Nephron progenitor cell (in vitro differentiated cells): ENCODE data around the gene LRP1.

ENCODE experiments used
- DNase-seq: peaks from one replicate; pipeline ENCODE4 v3.0.0; 2021
- H3K27ac Mint-ChIP-seq: 2 replicates; pipeline ENCODE4 v1.8.0; 2021; ENCODE audit warnings: mild to moderate bottlenecking, moderate library complexity, mixed read lengths
- H3K27me3 Mint-ChIP-seq: 2 replicates; pipeline ENCODE4 v1.8.0; 2021; ENCODE audit warnings: mild to moderate bottlenecking, low read depth, mixed read lengths; ENCODE audit not compliant: poor library complexity
- H3K36me3 Mint-ChIP-seq: 2 replicates; pipeline ENCODE4 v1.8.0; 2021; ENCODE audit warnings: low read depth, mixed read lengths
- H3K4me1 Mint-ChIP-seq: 2 replicates; pipeline ENCODE4 v1.8.0; 2021; ENCODE audit warnings: mixed read lengths
- H3K4me3 Mint-ChIP-seq: 2 replicates; pipeline ENCODE4 v1.8.0; 2021; ENCODE audit warnings: mild to moderate bottlenecking, moderate library complexity, mixed read lengths
- H3K9me3 Mint-ChIP-seq: 2 replicates; pipeline ENCODE4 v1.8.0; 2021; ENCODE audit warnings: mild to moderate bottlenecking, moderate library complexity, mixed read lengths
- CTCF ChIP-seq: fragments of 200-600 bp; sonication (generic); IDR thresholded peaks from 2 replicates; pipeline ENCODE4 v1.5.0; 2021; ENCODE audit warnings: antibody characterized with exemption

The LRP1 gene

GRCh38 chr12:57204454-57204853 is 76.2 kb downstream of the LRP1 start:
- no peaks in the 10 kb centered on the region for H3K9me3 Mint-ChIP-seq
- peaks cover 5% of the 10 kb centered on the region for H3K4me1 Mint-ChIP-seq
- H3K4me3 Mint-ChIP-seq, result no peak overlapping the region

GRCh38 chr12:57205186-57205585 is 76.9 kb downstream of the LRP1 start:
- no peaks in the 10 kb centered on the region for H3K27me3 Mint-ChIP-seq
- H3K9me3 Mint-ChIP-seq, result no peaks in the 10 kb centered on the region
- no peak overlapping the region for H3K27ac Mint-ChIP-seq
- H3K36me3 Mint-ChIP-seq, result peaks cover 35% of the 10 kb centered on the region
- no peak overlapping the region for H3K4me3 Mint-ChIP-seq
- DNase-seq, result no peak
- H3K4me1 Mint-ChIP-seq, result peaks cover 5% of the 10 kb centered on the region
- TF ChIP-seq CTCF, result no peak

More at GRCh38 chr12:57204454-57204853, 76.2 kb downstream of the LRP1 start:
- TF ChIP-seq CTCF, result no peak
- no peaks in the 10 kb centered on the region for H3K27me3 Mint-ChIP-seq
- no peak for DNase-seq
- H3K36me3 Mint-ChIP-seq, result peaks cover 37% of the 10 kb centered on the region
- H3K27ac Mint-ChIP-seq, result peak overlapping the region; percentile 71

- no peak overlapping the region for H3K4me3 Mint-ChIP-seq
- peaks cover 5% of the 10 kb centered on the region for H3K4me1 Mint-ChIP-seq
- H3K9me3 Mint-ChIP-seq, result no peaks in the 10 kb centered on the region
- H3K36me3 Mint-ChIP-seq, result peaks cover 32% of the 10 kb centered on the region
- TF ChIP-seq CTCF, result no peak
- no peak for DNase-seq
- H3K27me3 Mint-ChIP-seq, result no peaks in the 10 kb centered on the region
- no peak overlapping the region for H3K27ac Mint-ChIP-seq
Observed at GRCh38 chr12:57205931-57206330, 77.6 kb downstream of the LRP1 start.

GRCh38 chr12:57207731-57208630 is 79.7 kb downstream of the LRP1 start:
- Mint-ChIP-seq H3K36me3 (peaks cover 19% of the 10 kb centered on the region), H3K9me3 (no peaks in the 10 kb centered on the region), H3K4me1 (peaks cover 5% of the 10 kb centered on the region), H3K27me3 (no peaks in the 10 kb centered on the region), H3K4me3 (no peak overlapping the region), H3K27ac (no peak overlapping the region)
- DNase-seq, result no peak
- TF ChIP-seq CTCF, result no peak

DNA sequence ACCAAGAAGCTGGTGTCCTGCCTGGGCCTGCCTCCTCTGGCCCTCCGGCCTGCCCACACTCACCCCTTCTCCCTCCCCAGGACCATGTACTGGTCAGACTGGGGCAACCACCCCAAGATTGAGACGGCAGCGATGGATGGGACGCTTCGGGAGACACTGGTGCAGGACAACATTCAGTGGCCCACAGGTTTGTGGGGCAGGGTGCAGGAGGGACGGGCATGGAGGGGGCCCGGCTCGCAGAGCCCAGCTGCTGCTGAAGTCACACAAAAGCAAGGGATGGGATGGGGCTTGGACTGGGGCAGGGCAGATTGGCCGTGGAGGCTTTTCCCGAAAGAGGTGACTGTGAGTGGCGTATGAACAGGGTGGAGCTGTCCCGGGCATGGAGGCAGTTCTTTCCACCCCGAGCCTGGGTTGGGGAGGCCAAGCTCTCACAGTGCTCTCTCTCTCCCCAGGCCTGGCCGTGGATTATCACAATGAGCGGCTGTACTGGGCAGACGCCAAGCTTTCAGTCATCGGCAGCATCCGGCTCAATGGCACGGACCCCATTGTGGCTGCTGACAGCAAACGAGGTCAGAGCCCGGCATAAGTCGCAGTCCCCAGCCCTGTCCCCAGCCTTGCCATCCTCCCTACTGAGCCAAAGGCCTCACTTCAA is 80.5 kb downstream of the LRP1 start:
- H3K27ac Mint-ChIP-seq, result no peak overlapping the region
- peaks cover 4% of the 10 kb centered on the region for H3K27me3 Mint-ChIP-seq
- no peak for DNase-seq

More for the DNA sequence above, 80.5 kb downstream of the LRP1 start:
- peaks cover 19% of the 10 kb centered on the region for H3K36me3 Mint-ChIP-seq
- TF ChIP-seq CTCF, result no peak
- no peaks in the 10 kb centered on the region for H3K9me3 Mint-ChIP-seq
- no peak overlapping the region for H3K4me3 Mint-ChIP-seq
- H3K4me1 Mint-ChIP-seq, result peaks cover 11% of the 10 kb centered on the region
